Retinal pigment epithelial cell (primary cell): ENCODE data around the gene SECTM1.

Experiments used
- DNase-seq: peaks from one replicate; pipeline ENCODE4 v3.0.0-alpha.2; 2010; ENCODE audit warnings: low read depth
- H3K4me3 ChIP-seq: 2 replicates; pipeline ENCODE4 v1.5.1; 2011; ENCODE audit warnings: mild to moderate bottlenecking, low read length, control low read depth, moderate library complexity
- CTCF ChIP-seq: conservative IDR thresholded peaks from 2 replicates; pipeline ENCODE4 v1.5.1; 2011; ENCODE audit warnings: low read depth, low read length, control low read depth, inconsistent platforms

Gene SECTM1

DNA sequence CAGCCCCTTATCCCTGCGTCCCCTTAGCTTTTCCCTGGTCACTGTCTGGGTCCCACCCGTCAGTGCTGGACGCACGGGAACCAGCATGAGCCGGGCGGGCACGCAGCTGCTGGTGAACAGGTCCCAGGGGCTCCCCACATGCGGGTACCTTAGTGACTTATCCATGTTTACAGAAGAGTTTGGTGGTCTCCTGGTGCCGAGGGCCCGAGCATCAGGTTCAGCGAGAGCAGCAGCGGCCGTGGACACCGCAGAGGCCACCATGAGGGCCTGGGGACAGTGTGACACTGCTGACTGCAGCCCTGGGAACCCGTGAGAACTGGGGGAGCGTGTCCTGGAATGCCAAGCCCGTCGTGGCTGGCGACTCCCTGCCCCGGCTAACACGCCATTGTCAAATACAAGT, 22.7 kb downstream of the SECTM1 start:
- TF ChIP-seq CTCF: no peak
- H3K4me3 ChIP-seq: no peak overlapping the region
- no peak for DNase-seq

DNA sequence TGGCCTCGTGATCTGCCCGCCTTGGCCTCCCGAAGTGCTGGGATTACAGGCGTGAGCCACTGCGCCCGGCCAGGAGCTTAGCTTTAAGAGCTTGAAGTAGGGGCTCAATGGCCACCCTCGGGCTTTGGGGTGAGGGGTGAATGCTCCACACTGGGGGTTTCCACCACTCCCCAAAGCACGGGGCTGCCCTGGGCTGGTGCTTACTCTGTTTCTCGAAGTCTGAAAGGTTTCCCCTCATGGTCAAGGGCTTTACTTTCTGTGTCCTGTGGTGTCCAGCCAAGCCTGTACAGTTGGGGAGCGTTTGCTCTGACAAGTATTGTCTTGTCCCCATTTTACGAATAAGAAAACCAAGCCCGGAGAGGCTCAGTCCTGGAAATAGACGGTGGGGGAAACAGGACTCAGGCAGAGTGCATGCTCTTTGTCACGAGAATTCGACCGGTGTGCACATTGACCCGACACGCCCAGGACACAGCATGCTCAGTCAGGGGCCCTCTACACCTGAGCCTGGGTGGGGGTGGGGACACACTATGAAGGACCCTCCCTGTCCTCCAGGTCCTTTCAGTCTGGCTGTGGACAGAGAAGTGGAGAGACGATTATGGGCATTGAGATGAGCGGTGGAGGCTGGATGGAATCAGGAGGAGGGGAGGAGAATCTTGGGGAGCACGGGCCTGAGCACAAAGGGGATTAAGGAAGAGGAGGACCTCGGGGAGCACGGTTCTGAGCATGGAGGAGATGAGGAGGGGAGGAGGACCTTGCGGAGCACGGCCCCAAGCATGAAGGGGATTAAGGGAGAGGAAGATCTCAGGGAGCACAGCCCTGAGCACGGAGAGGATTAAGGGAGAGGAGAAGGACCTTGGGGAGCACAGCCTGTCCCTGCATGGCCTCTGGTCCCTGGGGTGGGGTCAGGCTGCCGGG, 23.7 kb downstream of the SECTM1 start:
- H3K4me3 ChIP-seq: no peak overlapping the region
- TF ChIP-seq CTCF: no peak

GRCh38 chr17:82305727-82306300, 27.8 kb downstream of the SECTM1 start:
- no peak for TF ChIP-seq CTCF
- H3K4me3 ChIP-seq: no peak overlapping the region
- DNase-seq: no peak

More for the DNA sequence above, 23.7 kb downstream of the SECTM1 start:
- no peak for DNase-seq

DNA sequence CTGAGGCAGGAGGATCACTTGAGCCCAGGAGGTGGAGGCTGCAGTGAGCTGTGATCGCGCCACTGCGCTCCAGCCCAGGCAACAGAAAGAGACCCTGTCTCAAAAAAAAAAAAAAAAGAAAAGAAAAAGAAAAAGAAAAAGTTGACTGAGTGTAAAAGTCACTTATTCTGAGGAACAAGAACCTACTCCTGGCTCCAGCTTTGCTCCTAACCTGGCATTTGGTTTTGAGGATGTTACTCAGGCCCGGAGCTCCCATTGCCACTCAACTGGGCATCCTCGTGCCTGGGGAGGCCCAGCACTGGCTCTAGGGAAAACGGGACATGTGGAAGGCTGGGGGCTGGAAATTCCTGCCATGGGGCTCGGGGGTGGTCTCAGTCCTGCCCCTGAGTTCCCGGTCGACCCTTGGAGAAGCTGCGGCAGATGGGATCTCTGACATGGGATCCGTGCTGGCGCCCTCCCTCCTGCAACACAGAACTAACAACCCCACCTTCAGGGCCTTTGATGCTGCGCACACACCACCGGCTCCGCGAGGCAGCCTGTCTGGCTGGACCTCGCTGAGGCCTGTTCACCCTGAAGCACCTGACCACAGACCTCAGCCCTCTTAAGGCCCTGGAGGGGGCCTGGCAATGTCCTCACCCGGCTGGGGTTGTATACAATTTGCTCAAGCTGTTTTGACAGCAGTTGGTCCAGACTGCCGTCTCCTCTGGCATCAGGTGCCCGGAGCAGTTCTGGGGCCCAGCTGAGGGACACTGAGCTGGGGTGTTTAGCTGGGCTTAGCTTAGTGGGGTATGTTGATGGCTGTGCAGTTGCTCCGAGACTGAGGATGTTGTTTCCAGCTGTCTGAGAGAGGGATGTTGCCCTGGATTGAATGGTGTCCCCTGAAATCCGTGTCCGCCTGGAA, 28.5 kb downstream of the SECTM1 start:
- DNase-seq: no peak
- no peak for TF ChIP-seq CTCF
- no peak overlapping the region for H3K4me3 ChIP-seq

GRCh38 chr17:82303944-82304808, 29.4 kb downstream of the SECTM1 start:
- no peak for DNase-seq
- no peak for TF ChIP-seq CTCF
- no peak overlapping the region for H3K4me3 ChIP-seq
